CD4-positive, alpha-beta T cell treated with Interleukin-12 subunit alpha and Interleukin-12 subunit beta, for 1 hour (primary cell): Measurements from ENCODE around the gene CREG1.
"Not testable (repeated sequence)": the region's sequence is repeated elsewhere in the genome, so short reads cannot be mapped to it uniquely, and the experiment has no call there.

ENCODE experiments used
- DNase-seq: peaks from one replicate; pipeline ENCODE4 v3.0.0-alpha.2; 2020

CREG1 gene

DNA sequence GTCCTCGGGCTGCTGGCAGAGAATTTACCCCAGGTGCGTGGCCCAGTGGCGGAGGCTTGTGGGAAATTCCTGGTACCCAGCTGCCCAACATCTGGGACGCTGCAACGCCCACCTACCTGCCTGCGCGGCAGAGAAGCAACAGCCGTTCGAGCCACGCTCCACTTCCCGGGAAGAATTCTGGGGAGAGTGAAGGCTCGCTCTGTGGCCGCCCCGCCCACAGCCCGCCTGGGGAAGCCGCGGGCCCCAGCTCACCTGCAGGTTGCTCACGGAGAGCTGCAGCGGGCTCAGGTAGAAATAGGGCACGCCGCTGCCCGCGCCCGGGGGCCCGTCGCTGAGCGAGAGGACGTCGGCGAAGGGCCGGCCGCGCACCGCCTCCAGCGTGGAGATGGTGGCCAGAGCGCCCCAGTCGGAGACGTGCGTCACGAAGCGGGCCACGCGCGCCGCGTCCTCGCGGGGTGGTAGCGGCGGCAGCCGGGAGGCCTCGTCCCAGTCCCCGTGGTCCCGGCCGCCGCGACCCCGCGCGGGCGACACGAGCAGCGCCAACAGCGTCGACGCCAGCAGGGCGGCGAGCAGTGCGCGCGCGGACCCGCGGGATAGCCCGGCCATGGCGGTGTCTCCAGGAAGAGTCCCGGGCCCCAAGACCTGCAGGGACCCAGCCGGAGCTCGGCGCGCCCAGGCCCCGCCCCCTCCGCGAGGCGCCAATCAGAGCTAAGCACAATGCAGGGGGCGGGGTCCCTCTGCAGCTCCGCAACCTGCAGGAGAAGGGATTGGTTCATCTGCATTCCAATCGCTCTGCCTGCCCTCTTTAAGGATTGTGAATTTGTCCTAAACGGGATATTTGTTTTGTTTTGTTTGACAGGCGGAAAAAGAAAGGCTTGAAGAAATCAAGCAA, at the start of gene CREG1:
Gene CREG1 (minus strand): TSS at position 627 of the 892 bp plus-strand sequence.
- DNase-seq, result peak; percentile 91

DNA sequence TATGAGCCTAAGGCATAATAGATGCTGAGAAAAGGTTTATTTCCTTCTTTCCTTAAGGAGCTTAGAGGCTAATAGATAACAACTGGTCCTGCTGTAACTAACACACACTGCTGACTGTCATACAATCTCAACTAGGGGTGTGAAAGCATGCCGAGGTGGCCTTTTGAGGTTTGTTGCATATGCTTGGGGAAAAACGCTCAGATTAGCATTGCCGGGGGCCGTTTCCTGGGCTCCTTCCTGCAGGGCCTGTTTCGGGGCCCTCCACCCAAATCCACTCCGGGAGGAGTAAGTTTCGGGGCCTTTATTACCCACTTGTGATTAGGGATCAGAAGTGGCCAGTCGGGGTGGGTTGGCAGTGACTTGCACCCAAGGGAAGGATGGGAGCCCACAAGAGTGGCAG, 49.3 kb upstream of the CREG1 start:
- DNase-seq, result peak; percentile 23

DNA sequence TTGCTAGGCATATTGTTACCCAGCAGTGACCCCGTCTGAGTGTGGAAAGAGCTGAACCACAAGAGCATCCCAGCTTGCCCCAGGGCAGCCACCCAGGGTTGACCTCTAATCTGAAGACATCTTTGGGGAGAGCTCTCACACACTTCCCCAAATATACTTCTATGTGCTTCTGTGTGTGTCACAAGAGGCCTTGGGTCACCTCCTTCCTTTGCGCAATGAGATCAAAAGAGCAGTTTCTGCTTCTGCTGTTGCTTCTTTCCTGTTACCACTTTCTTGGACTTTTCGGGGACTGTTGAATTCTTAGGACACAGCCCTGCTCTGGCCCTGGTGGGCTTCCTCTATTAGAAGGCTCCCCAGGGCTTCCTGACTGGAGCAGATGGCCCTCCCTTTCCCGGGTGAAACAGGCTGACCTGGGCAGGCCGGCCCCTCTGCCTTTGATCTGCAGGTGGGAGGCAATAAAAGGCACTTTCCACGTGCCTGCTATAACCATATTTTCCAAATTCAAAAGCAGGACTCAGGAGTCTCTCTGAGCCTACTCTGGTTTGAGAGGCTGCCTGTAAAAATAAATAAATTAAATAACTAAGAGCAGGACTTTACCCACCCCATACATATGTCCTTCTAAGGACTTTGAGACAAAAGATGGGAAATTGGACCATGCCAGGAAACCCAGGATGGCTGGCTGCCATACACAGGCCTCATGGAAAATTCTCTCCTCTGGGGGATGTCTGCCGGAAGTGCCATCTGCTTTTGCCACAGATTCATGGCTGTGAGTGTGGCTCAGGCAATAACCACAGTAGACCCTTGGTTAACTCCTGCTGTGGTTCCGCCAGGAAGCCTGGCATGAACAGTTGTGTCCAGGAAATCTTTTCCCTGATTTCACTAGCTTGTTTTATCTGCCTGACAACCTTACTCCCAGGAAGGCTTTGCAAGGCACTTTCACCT, 48.2 kb upstream of the CREG1 start:
- DNase-seq, result peak; percentile 37

DNA sequence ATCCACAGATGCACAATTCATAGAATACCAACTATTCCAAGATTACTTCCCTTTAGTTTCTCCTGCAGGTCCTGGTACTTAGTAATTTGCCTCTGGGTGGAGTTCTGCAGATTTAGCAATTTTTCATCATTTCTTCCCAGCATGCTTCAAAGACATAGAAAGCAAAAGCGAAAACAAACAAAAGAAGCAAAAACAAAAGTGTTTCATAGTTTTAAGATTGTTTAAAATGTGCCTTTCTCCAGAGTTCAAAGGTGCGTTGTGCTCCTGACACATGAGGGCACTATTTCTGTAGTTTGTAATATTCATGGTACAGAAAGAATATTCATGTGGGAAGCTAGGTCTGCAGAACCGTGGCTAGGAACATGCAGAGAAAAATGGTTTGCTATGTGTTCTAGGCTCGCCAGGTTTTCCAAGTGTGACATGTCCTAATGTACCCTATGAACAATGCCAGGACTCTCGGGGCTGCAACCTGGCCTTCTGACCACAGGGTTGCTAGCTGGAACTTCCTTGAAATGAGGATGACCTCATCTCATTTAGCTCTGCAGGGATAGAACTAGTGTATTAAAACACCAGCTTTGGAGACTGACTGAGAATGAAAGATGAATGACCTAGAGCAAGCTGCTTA, 46.5 kb upstream of the CREG1 start:
- peak; percentile 73 for DNase-seq

DNA sequence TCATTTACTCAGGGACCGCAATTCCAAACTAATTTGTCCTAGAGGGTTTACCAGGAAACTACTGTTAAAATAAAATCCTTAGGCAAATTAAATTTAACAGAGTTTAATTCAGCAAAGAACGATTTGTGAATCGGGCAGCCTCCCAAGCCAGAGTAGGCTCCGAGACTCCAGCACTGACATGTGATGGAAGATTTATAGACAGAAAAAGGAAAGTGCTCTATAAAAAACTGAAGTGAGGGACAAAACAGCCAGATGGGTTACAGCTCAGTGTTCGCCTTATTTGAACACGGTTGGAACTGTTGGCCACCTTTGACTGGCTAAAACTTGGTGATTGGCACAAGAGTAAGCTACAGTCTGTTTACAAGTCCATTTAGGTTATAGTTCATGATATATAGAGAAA, 41.3 kb upstream of the CREG1 start:
- no peak for DNase-seq

DNA sequence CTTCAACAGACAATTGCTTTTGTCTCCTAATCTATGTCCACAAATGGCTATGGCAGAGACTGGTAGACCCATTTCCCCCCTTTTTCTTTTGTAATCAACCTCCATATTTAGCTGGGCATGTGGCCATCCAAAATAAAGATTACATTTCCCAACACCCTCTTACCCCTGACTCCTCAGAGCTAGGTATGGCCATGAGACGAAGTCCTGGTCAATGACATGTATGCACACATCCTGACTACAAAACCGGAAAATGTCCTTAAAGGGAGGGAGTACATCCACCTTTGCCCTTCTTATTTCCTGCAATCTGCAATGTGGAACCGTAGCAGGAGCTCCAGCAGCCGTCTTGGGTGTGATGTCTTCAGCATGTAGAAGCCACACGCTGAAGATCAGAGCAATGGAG, 40.3 kb upstream of the CREG1 start:
- DNase-seq, result no peak

DNA sequence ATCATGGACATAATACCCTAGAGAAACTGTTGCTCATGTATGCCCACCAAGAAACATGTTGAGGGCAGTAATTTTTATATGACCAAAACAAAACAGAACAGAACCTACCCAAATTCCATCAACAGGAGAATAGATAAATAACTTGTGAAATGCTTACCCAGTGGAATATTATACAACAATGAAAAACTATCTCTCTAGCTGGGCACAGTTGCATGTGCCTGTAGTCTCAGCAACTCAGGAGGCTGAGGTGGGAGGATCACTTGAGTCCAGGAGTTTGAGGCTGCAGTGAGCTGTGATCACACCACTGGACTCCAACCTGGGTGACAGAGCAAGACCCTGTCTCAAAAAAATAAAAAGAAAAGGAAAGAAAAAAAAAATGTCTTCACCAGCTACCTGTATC, 38.9 kb upstream of the CREG1 start:
- no peak for DNase-seq

DNA sequence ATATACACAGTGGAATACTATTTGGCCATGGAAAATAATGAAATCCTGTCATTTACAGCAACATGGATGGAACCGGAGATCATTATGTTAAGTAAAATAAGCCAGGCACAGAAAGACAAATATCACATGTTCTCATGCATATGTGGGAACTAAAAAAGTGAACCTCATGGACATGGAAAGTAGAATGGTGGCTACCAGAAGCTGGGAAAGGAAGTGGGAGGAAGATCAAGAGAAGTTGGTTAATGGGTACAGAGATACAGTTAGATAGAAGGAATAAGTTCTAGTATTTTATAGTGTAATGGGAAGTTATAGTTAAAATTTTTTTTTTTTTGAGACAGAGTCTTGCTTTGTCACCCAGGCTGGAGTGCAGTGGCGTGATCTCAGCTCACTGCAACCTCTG, 34.8 kb upstream of the CREG1 start:
- DNase-seq, result no peak

DNA sequence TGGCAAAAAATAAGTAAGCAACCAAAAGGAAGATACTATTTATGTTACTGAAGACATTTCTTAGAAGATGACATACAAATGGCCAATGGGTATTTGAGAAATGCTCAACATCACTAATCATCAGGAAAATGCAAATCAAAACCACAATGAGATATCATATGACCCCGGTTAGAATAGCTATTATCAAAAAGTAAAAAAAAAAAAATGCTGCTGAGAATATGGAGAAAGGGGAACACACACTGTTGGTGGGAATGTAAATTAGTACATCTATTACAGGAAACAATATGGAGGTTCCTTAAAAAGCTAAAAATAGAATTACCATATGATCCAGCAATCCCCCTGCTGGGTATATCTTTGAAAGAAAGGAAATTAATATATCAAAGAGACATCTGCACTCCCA, 34.3 kb upstream of the CREG1 start:
- DNase-seq, result no peak

DNA sequence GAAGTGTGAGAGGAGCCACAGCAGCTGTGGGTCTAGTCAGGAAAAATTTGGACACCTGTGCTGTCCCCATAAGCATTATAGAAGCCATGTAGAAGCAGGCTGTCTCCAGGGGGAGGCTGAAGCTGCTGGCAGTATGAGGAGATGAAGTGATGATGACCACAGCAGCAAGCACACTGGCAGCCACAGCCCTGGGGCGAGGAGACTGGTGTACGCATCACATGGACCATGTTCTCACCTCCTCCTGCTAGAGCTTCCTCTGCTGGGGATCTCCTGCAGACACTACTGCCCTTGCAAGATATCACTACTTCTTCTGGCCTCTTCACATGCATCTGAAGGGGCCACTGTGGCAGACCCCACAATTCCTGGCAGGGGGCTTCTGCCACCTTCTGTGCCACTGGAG, 33.8 kb upstream of the CREG1 start:
- DNase-seq, result no peak

DNA sequence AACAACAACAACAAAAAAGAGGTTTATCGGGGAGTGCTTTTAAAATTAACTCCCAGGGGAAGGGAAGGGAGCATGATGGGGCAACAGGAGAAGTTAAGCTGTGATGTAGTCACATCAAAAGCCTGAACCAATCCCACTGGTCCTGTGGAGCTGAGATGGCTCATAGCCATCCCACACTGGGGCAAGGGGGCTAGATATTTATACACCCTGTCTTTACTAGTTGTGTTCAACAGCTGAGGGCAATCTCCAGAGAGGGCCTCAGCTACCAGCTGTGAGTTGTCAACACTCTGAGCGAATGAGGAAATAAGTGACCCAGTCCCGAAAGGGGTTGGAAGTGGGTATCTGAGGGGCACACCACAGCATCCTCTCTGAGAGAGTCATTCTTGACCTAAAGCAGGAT, 31.0 kb upstream of the CREG1 start:
- DNase-seq, result no peak

DNA sequence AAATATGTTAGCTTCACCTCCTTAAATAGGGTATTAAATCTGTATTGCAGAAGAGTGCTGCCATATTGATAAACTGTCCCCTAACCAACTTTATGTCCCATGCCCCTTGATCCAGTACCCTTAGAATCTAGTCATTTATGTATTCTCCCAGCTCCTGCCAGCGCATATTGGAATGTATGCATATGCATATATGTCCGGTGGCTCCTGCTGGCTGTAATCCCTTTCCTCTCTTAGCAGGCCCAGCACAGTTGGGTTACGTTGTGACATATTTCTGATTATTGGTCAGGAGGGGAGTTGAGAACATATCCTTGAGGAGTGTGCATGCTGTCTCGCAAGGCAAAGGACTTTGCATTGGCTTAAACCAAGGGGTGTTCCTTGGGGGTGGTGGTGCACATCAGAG, 29.2 kb upstream of the CREG1 start:
- no peak for DNase-seq

DNA sequence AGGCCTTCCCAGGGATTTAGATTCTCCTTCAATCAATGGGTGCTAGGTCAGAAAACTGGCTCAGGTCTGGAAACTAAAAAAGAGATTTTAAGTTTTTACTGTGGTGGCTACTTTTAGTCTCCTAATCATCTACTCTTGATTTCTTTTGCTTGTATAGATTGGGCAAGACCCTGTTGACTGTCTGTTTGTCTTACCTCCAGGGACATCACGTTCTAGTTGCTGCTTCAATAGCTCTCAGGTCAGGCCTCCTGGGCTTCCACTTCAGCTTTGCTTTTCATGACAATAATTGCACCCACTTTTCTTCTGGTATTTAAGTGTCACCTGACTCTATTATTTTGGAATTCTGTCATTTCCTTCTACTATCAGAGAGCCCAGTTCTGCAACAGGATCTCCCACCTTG, 28.5 kb upstream of the CREG1 start:
- no peak for DNase-seq

DNA sequence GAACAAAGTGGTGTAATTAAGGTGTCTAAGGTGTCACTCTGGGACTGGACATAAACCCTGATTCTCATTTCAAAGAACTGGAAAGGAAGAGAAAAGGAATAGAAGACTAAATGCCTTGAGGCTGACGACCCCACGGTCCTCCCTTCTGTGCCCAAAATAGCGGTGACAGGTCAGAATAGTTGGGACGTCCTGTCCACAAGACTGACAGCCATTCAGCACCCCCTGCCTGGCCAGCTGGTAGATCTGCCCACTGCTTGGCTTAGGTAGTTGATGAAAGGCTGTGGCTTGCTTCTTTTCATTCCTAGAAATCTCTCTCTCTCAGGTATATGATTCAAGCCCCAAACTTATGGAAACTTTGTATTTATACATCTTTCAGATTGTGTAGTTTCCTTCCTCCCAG, 26.4 kb upstream of the CREG1 start:
- no peak for DNase-seq

DNA sequence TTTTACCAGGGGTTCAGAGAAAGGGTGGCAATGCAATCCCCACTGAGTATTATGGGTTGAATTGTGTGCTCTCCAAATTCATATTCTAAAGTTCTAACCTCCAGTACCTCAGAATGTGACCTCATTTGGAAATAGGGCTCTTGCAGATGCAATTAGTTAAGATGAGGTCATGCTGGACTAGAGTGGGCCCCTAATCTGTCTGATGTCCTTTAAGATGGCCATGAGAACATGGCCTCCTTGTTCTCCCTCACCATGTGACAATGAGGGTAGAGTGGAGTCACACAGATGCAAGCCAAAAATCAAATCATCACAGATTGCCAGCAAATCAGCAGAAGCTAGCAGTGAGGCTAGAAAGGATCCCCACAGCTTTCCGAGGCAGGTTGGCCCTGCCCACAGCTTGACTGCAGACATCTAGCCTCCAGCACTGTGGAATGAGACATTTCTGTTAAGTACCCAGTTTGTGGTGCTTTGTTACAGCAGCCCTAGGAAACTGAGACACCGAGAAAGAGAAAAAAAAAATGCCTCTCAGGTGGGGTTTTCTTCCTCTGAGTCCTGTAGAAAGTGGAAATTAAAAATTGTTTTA, 25.5 kb upstream of the CREG1 start:
- no peak for DNase-seq

DNA sequence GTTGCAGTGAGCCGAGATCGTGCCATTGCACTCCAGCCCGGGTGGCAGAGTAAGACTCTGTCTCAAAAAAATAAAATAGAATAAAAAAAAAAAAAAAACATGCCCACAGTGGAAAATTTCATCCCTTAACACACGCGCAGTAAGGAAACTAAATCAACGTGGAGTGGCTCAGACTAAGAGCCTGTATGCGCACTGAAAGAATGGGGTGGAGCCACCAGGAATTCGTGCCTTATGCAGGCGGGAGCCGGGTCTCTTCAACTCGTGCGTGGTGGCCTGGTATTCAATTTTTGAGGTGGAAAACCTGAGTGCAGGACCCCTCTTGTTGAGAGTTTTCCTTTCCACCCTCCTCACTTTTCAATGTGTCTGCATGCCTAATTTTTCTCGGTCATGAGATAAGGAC, 22.1 kb upstream of the CREG1 start:
- DNase-seq, result no peak

DNA sequence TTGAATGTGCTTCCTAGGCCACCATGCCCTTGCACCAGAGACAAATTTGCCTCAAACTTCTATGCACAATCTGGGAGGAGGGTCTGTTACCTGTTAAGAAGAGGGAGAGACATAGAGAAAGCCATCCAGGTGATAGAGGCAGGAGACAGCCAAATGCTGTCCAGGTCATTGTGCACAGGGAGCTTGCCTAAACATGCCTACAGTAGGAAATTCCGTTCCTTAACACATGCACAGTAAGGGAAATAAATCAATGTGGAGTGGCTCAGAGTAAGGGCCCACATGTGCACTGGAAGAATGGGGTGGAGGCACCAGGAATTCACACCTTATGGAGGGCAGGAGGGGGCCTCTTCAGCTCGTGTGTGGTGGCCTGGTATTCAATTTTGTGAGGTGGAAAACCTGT, 19.5 kb upstream of the CREG1 start:
- no peak for DNase-seq

DNA sequence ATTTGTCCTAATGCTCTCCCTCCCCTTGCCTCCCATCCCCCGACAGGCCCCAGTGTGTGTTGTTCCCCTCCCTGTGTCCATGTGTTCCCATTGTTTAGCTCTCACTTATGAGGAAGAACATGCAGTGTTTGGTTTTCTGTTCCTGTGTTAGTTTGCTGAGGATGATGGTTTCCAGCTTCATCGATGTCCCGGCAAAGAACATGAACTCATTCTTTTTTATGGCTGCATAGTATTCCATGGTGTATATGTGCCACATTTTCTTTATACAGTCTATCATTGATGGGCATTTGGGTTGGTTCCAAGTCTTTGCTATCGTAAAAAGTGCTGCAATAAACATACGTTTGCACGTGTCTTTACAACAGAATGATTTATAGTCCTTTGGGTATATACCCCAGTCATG, 17.1 kb upstream of the CREG1 start:
- DNase-seq, result not testable (repeated sequence)

DNA sequence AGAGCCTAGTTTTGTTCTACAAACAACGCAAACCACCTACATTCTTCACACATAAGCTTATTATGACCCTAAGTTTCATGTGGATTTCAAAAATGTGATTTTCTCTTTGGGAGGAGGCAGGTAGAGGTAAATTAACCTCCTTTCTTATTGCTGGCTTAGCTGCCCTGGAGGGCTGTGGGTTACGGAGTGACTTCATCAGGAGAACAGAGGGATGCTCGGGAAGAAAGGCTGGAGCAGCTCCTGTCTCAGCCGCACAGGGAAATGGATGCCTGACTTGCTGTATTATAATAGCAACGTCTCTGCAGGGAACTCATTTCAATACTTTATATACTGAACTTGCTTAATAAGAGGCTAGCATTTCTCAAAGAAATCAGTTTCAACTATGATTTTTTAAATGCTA, 14.1 kb upstream of the CREG1 start:
- DNase-seq, result no peak

DNA sequence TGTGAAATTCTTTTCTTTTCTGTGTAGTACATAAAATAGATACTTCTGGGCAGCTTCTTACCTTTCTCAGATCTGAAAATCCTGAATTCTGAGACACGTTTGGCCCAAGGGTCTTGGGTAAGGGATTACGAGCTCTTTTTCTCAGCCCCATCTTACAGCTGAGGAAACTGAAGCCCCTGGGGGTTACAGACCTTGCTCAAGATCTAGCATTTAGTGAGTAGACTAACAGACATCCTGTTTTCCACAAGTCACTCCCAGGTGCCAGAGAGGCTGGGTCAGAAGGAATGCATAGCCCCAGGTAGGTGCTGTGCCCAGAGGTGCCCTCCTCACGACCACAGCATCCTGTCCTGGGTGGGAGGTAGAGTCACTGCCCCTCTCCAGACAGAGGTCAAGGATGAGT, 13.2 kb upstream of the CREG1 start:
- DNase-seq, result no peak

DNA sequence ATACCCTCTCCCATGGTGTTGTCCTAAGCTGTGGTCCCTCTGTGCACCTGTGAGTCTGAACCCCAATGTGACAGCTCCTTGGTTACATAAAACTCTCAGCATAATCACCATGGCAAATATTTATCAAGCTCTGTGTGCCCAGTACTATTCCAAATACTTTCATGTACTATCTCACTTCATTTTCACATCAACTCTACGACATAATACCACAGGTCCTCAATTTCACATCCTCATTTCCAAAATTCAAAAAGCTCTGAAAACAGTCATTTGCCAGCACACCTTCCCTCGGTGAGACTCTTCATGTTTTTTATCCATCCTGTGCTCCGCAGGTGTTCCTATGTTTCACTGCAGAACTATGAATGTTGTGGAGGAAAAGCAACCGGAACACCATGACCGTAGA, 12.4 kb upstream of the CREG1 start:
- no peak for DNase-seq

DNA sequence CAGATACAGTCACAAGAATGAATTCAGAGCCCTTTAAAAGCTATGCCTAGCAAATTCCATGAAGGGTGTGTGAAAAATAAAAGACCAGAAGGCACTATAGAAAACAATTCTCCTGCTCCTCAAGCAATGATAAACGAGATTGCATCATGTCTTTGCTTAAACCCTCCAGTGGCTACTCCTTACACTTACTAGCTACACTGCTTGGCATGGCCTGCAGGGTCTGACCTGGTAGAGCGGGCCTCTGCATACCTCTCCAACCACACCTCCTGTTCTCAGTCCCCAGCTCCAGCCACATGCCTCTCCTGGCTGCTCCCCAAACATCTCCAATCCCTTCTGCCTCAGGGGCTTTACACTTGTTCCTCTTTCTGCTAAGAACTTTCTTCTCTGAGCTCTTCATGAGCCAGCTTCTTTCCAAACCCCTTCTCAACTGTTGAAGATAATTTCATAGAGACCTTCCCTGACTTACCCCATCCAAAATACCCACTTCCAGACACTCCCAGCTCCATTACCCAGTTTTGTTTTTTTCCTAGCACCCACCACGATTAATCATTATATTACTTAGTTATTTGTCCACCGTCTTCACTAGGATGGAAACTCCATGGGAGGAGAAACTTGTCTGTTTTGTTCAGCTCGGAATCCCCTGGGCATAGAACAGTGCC, 11.2 kb upstream of the CREG1 start:
- DNase-seq, result no peak
